Subcutaneous adipose tissue (tissue), 4 donors: ENCODE results near the gene SPANXN2. TPM values are rescaled to one million over a fixed set of nuclear protein-coding genes. Genes with fewer than 3 reads are reported as not detected.
"Not testable (repeated sequence)": the region's sequence is repeated elsewhere in the genome, so short reads cannot be mapped to it uniquely, and the experiment has no call there.

Experiments
- CTCF ChIP-seq: fragments of 450-650 bp; IDR thresholded peaks from one replicate; pipeline ENCODE4 v1.5.1; 2016; ENCODE audit warnings: low read depth, mild to moderate bottlenecking, control low read depth, antibody characterized with exemption, moderate library complexity
- total RNA-seq, 4 donors: library from RNA; depleted of rRNA; stranded (reverse); fragments of >200 nt; gene quantifications; one replicate each; pipeline ENCODE4 v1.1.0, GENCODE V29; 2016

SPANXN2 gene
- total RNA-seq, result not detected

DNA sequence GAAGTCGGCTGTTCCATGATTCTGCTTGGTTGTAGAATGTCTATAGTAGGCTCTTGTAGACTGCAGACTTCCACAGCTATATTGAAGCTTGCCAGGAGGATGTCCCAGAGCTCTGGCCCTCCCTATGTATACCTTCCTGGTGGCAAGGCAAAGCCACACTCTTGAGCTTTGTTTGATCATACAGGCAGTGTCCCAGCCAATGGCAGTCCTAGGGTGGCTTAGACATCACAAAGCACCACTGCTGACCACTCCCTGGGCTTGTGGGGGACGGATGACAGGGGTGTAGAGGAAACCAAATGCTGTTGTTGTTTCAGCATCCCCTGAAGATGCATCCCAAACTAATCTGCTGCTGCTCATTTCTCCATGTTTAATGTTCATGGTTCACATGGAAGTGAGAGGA, at the start of gene SPANXN2:
Gene SPANXN2 (minus strand): TSS at position 101 of the 400 bp plus-strand sequence. CDS start 84 bp downstream, at position 17.
- TF ChIP-seq CTCF, result not testable (repeated sequence)

DNA sequence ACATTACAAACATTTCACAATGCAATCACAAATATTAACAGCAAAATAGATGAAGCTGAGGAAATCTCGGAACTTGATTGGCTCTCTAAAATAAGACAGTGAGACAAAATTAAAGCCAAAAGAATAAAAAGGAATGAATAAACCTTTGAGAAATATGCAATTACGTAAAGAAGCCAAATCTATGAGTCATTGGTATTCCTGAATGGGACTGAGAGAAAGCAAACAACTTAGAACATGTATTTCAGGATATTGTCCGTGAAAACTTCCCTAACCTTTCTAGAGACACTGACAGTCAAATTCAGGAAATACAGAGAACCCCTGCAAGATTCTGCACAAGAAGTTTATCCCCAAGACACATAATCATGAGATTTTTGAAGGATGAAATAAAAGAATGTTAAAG, 48.4 kb upstream of the SPANXN2 start:
- no peak for TF ChIP-seq CTCF

DNA sequence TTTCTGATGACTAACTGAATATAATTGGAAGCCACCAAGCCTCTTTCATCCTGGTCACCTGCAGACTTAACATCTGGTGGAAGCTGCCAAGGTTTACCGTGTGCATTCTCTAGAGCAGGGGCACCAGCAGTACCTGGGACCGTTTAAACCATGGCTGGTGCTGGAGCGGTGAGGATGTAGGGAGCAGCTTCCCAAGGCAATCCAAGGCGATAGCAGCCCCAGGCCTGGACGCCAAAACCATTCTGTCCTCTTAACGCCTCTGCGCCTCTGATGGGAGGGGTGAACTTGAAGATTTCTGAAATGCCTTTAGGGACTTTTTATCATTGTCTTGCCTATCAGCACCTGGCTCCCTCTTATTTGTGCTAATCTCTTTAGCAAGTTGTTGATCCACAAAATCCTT, 37.3 kb upstream of the SPANXN2 start:
- no peak for TF ChIP-seq CTCF

- TF ChIP-seq CTCF, result no peak
These were observed 36.8 kb upstream of the SPANXN2 start for GRCh38 chrX:143757375-143757774.

DNA sequence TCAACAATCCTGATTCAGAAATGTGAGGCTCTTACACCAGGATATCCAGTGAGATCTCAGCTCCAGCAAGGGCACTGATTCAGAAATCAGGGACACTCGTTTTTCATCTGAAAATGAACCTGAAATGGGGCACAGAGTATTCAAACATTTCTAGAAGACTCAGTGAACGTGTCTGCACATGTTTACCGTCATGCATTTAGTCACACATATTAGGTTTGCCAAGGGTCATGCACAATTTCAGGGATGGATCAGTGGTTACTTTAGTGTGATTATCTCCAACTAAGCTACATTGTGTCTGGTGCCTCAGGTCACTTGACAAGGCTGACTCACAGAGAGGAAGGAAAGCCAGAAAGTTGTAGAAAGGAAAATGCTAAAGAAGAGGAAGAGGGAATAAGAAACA, 33.6 kb upstream of the SPANXN2 start:
- no peak for TF ChIP-seq CTCF

DNA sequence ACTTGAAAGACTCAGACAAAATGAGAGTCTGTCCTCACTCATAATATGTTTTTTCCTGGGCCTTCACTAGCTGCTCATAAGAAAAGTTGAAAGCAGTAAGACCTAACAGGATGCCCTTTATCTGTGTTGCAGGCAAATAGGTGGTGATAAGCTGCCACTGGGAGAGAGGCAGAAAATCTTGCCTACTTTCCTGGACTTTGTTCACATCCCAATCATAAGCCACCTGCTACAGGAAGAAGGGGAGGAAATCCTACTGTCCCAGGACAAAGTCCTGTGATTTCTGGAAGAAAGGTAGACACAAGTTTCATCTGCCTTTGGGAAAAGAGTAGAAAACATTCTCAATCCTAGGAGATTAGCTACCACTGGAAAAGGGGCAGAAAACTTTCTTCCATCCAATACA, 13.3 kb upstream of the SPANXN2 start:
- no peak for TF ChIP-seq CTCF

- no peak for TF ChIP-seq CTCF
These were observed 5.7 kb upstream of the SPANXN2 start for GRCh38 chrX:143726296-143726695.

GRCh38 chrX:143701460-143701859, 19.1 kb downstream of the SPANXN2 start:
- TF ChIP-seq CTCF, result no peak
